GM23248 (cell line): ENCODE data around the gene LILRB3.

Source experiments
- EZH2 ChIP-seq: fragments of 200-600 bp; sonication (generic); IDR thresholded peaks from 2 replicates; pipeline ENCODE4 v1.6.1; 2018; ENCODE audit warnings: antibody characterized with exemption, mild to moderate bottlenecking; ENCODE audit not compliant: insufficient read depth, poor library complexity, severe bottlenecking
- EZH2phosphoT487 ChIP-seq: fragments of 200-600 bp; sonication (generic); IDR thresholded peaks from 2 replicates; pipeline ENCODE4 v1.6.1; 2018; ENCODE audit warnings: antibody characterized with exemption, moderate library complexity, mild to moderate bottlenecking, low read depth; ENCODE audit not compliant: insufficient read depth

DNA sequence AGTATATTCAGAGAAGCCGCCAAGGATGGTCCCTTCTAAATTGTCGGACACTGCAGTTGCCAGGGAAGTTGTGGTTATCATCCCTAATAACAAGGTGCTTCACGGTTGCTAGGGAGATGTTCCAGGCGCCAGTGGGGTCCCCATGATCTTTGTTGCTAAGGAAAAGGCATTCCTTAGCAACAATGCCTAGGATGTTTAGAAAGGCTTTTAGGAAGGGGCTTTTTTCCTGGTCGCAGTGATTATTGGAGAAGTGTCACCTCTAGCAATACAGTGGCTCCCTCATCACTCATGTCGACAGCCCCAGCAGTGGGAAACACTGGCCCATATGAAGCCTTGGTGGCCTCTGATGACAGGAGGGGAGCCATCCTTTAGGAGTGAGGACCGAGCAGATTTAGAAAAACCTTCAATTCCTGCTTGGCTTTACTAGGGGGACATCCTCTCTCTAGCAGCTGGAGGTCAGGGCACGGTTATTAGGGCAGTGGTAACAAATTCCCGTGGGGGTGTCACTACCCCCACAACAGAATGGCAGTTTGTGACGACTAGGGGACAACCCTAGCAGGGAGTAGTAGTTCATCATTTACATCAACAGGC lies 43.5 kb downstream of the LILRB3 start:
- TF ChIP-seq EZH2phosphoT487, result no peak
- TF ChIP-seq EZH2, result no peak
